Endothelial cell of umbilical vein (primary cell): ENCODE data around the gene PCDHGA1. TPM values are rescaled to one million over a fixed set of nuclear protein-coding genes. Genes with fewer than 3 reads are reported as not detected.
"Not testable (repeated sequence)": the region's sequence is repeated elsewhere in the genome, so short reads cannot be mapped to it uniquely, and the experiment has no call there.

ENCODE experiments used
- BruUV-seq: library from RNA; stranded (reverse); fragments of 400-500 nt; replicated peaks from 2 replicates; lab custom pipeline; 2021; lab: Mats Ljungman, UMichigan
- CTCF ChIA-PET: fragments of 300-600, 350-600 bp; sonication (Branson Sonifier 250); formaldehyde crosslinking; loops from one replicate; lab custom pipeline; 2021; ENCODE audit warnings: antibody characterized with exemption, inconsistent platforms; lab: Charles Lee
- POLR2A ChIA-PET: fragments of 300-600, 350-600 bp; sonication (Branson Sonifier 250); formaldehyde crosslinking; loops from one replicate; lab custom pipeline; 2021; ENCODE audit warnings: antibody characterized with exemption, inconsistent platforms; lab: Charles Lee
- DNase-seq: peaks from one replicate; pipeline ENCODE4 v3.0.0-alpha.2; 2011; ENCODE audit warnings: low read depth, low spot score
- FAIRE-seq: peaks from 2 replicates; lab custom pipeline; 2011; peaks lifted over from hg19 to GRCh38; lab: Jason Lieb, UNC
- H2AFZ ChIP-seq: 2 replicates; pipeline ENCODE4 v1.6.0; 2012; ENCODE audit warnings: low read depth, low read length, control low read depth, inconsistent platforms
- H3K27ac ChIP-seq: 2 replicates; pipeline ENCODE4 v1.5.1; 2011; ENCODE audit warnings: low read depth, mild to moderate bottlenecking, control low read depth, low read length, moderate library complexity; ENCODE audit not compliant: insufficient read depth
- H3K27me3 ChIP-seq, 2 experiments: 2 replicates each; pipeline versions ENCODE4 v1.6.0 to v1.6.1; 2011; ENCODE audit warnings: low read length in 2 of 2, mixed read lengths in 1 of 2; ENCODE audit not compliant: control insufficient read depth in 2 of 2, insufficient read depth in 2 of 2
- H3K36me3 ChIP-seq, 2 experiments: 2 replicates in 1 of 2; 3 replicates in 1 of 2; pipeline ENCODE4 v1.5.1; 2011; ENCODE audit warnings: low read length in 2 of 2, mild to moderate bottlenecking in 1 of 2, moderate library complexity in 1 of 2; ENCODE audit not compliant: control insufficient read depth in 2 of 2, insufficient read depth in 2 of 2; ENCODE audit errors: extremely low read depth in 1 of 2
- H3K4me1 ChIP-seq: 3 replicates; pipeline ENCODE4 v1.5.1; 2011; ENCODE audit warnings: mild to moderate bottlenecking, low read length; ENCODE audit not compliant: control insufficient read depth, insufficient read depth; ENCODE audit errors: extremely low read depth
- H3K4me2 ChIP-seq: 2 replicates; pipeline ENCODE4 v1.6.1; 2011; ENCODE audit warnings: low read length, control low read depth, mixed read lengths; ENCODE audit not compliant: insufficient read depth
- H3K4me3 ChIP-seq, 3 experiments: fragments of 200-600 bp in 1 of 3; sonication (generic), shearing (Covaris generic) in 1 of 3; replicated peaks in 1 of 3; 2 replicates each; pipeline ENCODE4 v1.5.1; 2011 to 2016; ENCODE audit warnings: control low read depth in 3 of 3, low read length in 3 of 3, mild to moderate bottlenecking in 2 of 3, inconsistent platforms in 1 of 3, low read depth in 1 of 3, moderate library complexity in 1 of 3; ENCODE audit not compliant: insufficient read depth in 1 of 3
- H3K79me2 ChIP-seq: 2 replicates; pipeline ENCODE4 v1.6.0; 2012; ENCODE audit warnings: low read length, inconsistent platforms; ENCODE audit not compliant: control insufficient read depth, insufficient read depth
- H3K9ac ChIP-seq: replicated peaks from 2 replicates; pipeline ENCODE3; 2011; ENCODE audit warnings: low read length, control low read depth; ENCODE audit not compliant: insufficient read depth; ENCODE audit errors: extremely low read depth
- H3K9me1 ChIP-seq: replicated peaks from 3 replicates; pipeline ENCODE4 v1.6.0; 2011; ENCODE audit warnings: mild to moderate bottlenecking, low read length; ENCODE audit not compliant: control insufficient read depth, insufficient read depth; ENCODE audit errors: extremely low read depth
- H3K9me3 ChIP-seq: replicated peaks from 2 replicates; pipeline ENCODE4 v1.5.1; 2012; ENCODE audit warnings: low read length, inconsistent platforms; ENCODE audit not compliant: control insufficient read depth, insufficient read depth
- H4K20me1 ChIP-seq: replicated peaks from 2 replicates; pipeline ENCODE3; 2011; ENCODE audit warnings: mild to moderate bottlenecking, low read length; ENCODE audit not compliant: control insufficient read depth, insufficient read depth; ENCODE audit errors: extremely low read depth
- CTCF ChIP-seq, 2 donors: IDR thresholded peaks; 1 replicate in 1 of 2; 2 replicates in 1 of 2; pipeline ENCODE4 v1.5.1; 2011; ENCODE audit warnings: low read length in 2 of 2, mild to moderate bottlenecking in 2 of 2, moderate library complexity in 2 of 2, control low read depth in 1 of 2, inconsistent platforms in 1 of 2, low read depth in 1 of 2; ENCODE audit not compliant: insufficient read depth in 1 of 2; ENCODE audit errors: extremely low read depth in 1 of 2
- EZH2 ChIP-seq: IDR thresholded peaks from 2 replicates; pipeline ENCODE4 v1.6.1; 2012; ENCODE audit warnings: borderline replicate concordance, low read depth, mild to moderate bottlenecking, moderate library complexity, low read length, inconsistent platforms; ENCODE audit not compliant: severe bottlenecking
- FOS ChIP-seq: IDR thresholded peaks from 2 replicates; pipeline ENCODE4 v1.6.1; 2011; ENCODE audit warnings: mild to moderate bottlenecking, low read length, moderate library complexity, borderline replicate concordance; ENCODE audit not compliant: insufficient read depth
- GATA2 ChIP-seq: IDR thresholded peaks from 2 replicates; pipeline ENCODE4 v1.7.0; 2011; ENCODE audit warnings: low read depth, mild to moderate bottlenecking, moderate library complexity, mixed read lengths, low read length; ENCODE audit not compliant: insufficient read length, insufficient read depth
- JUN ChIP-seq: IDR thresholded peaks from 2 replicates; pipeline ENCODE4 v1.6.1; 2011; ENCODE audit warnings: borderline replicate concordance, low read depth; ENCODE audit not compliant: insufficient read length, insufficient read depth
- MAX ChIP-seq: IDR thresholded peaks from 2 replicates; pipeline ENCODE4 v1.6.1; 2011; ENCODE audit not compliant: insufficient read depth, insufficient read length
- MYC ChIP-seq: IDR thresholded peaks from one replicate; pipeline ENCODE4 v1.6.1; 2011; ENCODE audit warnings: mild to moderate bottlenecking, low read depth, low read length
- POLR2A ChIP-seq: IDR thresholded peaks from 2 replicates; pipeline ENCODE4 v1.6.1; 2012; ENCODE audit warnings: low read depth, mild to moderate bottlenecking, control low read depth, low read length
- POLR2AphosphoS5 ChIP-seq: IDR thresholded peaks from 2 replicates; pipeline ENCODE4 v1.6.1; 2012; ENCODE audit warnings: low read depth, mild to moderate bottlenecking, control low read depth, low read length, moderate library complexity; ENCODE audit not compliant: insufficient read depth
- dilution Hi-C: fragments of 300-500 bp; cut with MboI; formaldehyde crosslinking; loops from one replicate; pipeline ENCODE4 v1.15.0; 2019; ENCODE audit warnings: low sequenced_read_pairs; ENCODE audit not compliant: extremely low pct_ligation_motif_present
- intact Hi-C: fragments of 100-400 bp; cut with micrococcal nuclease; formaldehyde crosslinking; loops from one replicate; pipeline ENCODE4 v1.10.0; 2022
- polyA plus RNA-seq, 4 experiments: library from polyadenylated mRNA; depleted of rRNA in 3 of 4; stranded (reverse) in 3 of 4; unstranded in 1 of 4; fragments of >200 nt; gene quantifications; 2 replicates each; pipeline versions ENCODE4 v1.2.1 to v1.2.3, GENCODE V29; 2011 to 2012; ENCODE audit warnings: missing spikeins in 1 of 4
- total RNA-seq: library from RNA; stranded (reverse); gene quantifications from 2 replicates; pipeline ENCODE4 v1.2.3, GENCODE V29; 2021

PCDHGA1 gene
- total and polyA plus RNA-seq, 2 donors (not counting 3 experiments of a cell fraction or from before 2014, with no cell fraction given): 0.22 to 0.44 TPM

GRCh38 chr5:141345327-141345726, 15.0 kb downstream of the PCDHGA1 start:
- ChIA-PET POLR2A (no interaction called here), CTCF (interaction anchor here (1.4 kb wide), 1 partner anchor 15 kb away, joined by 3 read pairs; the partner anchor contains the start of gene PCDHGA1)
- H3K9me3 ChIP-seq: no peaks in the 10 kb centered on the region
- H3K27ac ChIP-seq: no peak overlapping the region
- no peaks in the 10 kb centered on the region for H3K36me3 ChIP-seq
- H3K27me3 ChIP-seq: peaks cover 10 to 25% of the 10 kb centered on the region in 2 experiments
- dilution Hi-C loops (no loop called here), intact Hi-C loops (no loop called here)
- H4K20me1 ChIP-seq: no peaks in the 10 kb centered on the region
- BruUV-seq: no TSS peak
- H2AFZ ChIP-seq: no peak overlapping the region
- no peak for TF ChIP-seq FOS
- no peak for TF ChIP-seq GATA2
- no peak for TF ChIP-seq POLR2AphosphoS5
- TF ChIP-seq JUN: no peak
- TF ChIP-seq CTCF (IDR thresholded peaks at IDR 0.05; ENCODE audit: extremely low read depth in 1 of 2, insufficient read depth in 1 of 2, low read depth in 1 of 2, low read length in 2 of 2): no peak
- TF ChIP-seq POLR2A: no peak
- TF ChIP-seq MYC: no peak
- TF ChIP-seq MAX: no peak
- no peak for TF ChIP-seq EZH2
- peaks cover 3% of the 10 kb centered on the region for H3K4me1 ChIP-seq
- no peak overlapping the region for H3K4me3 ChIP-seq
- H3K9ac ChIP-seq: no peak overlapping the region
- FAIRE-seq (no peak), DNase-seq (no peak)
- H3K79me2 ChIP-seq: no peaks in the 10 kb centered on the region
- no peaks in the 10 kb centered on the region for H3K9me1 ChIP-seq
- H3K4me2 ChIP-seq: no peak overlapping the region

- H3K4me1 ChIP-seq: not testable (repeated sequence)
Measured at GRCh38 chr5:141346017-141346416, 15.7 kb downstream of the PCDHGA1 start.

More at GRCh38 chr5:141346017-141346416, 15.7 kb downstream of the PCDHGA1 start:
- H3K9me3 ChIP-seq, H3K4me2 ChIP-seq, BruUV-seq, H3K9ac ChIP-seq, dilution Hi-C loops, H3K4me3 ChIP-seq, H3K36me3 ChIP-seq, H3K27ac ChIP-seq, DNase-seq, POLR2A ChIA-PET, H2AFZ ChIP-seq, H3K9me1 ChIP-seq, intact Hi-C loops, FAIRE-seq, H4K20me1 ChIP-seq, H3K79me2 ChIP-seq: not testable (repeated sequence)
- peaks cover 17 to 31% of the 10 kb centered on the region in 2 experiments for H3K27me3 ChIP-seq
- CTCF ChIA-PET: interaction anchor here (1.0 to 1.4 kb wide), 4 partner anchors 15 to 218 kb away, joined by 3 to 4 read pairs (median 3); partner anchors contain the start of genes PCDHGA1 and PCDHGB3
